CD4-positive, alpha-beta T cell (primary cell): Measurements from ENCODE around the gene AGR3. TPM values are rescaled to one million over a fixed set of nuclear protein-coding genes. Genes with fewer than 3 reads are reported as not detected.

Experiments
- ATAC-seq: fragments of 200-7000 bp; cut with Tn5 transposase; one replicate; pipeline ENCODE4 v1.10.0; 2022; ENCODE audit warnings: mild to moderate bottlenecking; ENCODE audit not compliant: poor library complexity
- CTCF ChIA-PET: fragments of 350-600 bp; sonication (Branson Sonifier 250); formaldehyde crosslinking; loops from one replicate; lab custom pipeline; 2021; ENCODE audit warnings: antibody characterized with exemption, inconsistent platforms; lab: Charles Lee
- POLR2A ChIA-PET: fragments of 350-600 bp; sonication (Branson Sonifier 250); formaldehyde crosslinking; loops from one replicate; lab custom pipeline; 2021; ENCODE audit warnings: antibody characterized with exemption, inconsistent platforms; lab: Charles Lee
- DNase-seq, 14 experiments: peaks; one replicate each; pipeline ENCODE4 v3.0.0-alpha.2; 2013 to 2020; ENCODE audit warnings: mixed read lengths in 2 of 14
- H3K27ac ChIP-seq, 2 donors: one replicate each; pipeline versions ENCODE4 v1.5.1 to v1.7.0; 2013; ENCODE audit warnings: low read length in 2 of 2, low read depth in 1 of 2, mild to moderate bottlenecking in 1 of 2
- H3K27me3 ChIP-seq, 2 experiments: 1 replicate in 1 of 2; 2 replicates in 1 of 2; pipeline versions ENCODE4 v1.6.1 to v1.7.0; 2013; ENCODE audit warnings: low read length in 2 of 2, control low read depth in 1 of 2, mild to moderate bottlenecking in 1 of 2, moderate library complexity in 1 of 2; ENCODE audit not compliant: insufficient read depth in 2 of 2, control insufficient read depth in 1 of 2
- H3K36me3 ChIP-seq: one replicate; pipeline ENCODE4 v1.6.1; 2013; ENCODE audit warnings: low read length, control low read depth; ENCODE audit not compliant: insufficient read depth
- H3K4me1 ChIP-seq: one replicate; pipeline ENCODE4 v1.6.1; 2013; ENCODE audit warnings: low read length, control low read depth; ENCODE audit not compliant: insufficient read depth
- H3K4me3 ChIP-seq: one replicate; pipeline ENCODE4 v1.5.1; 2013; ENCODE audit warnings: mild to moderate bottlenecking, low read length, moderate library complexity
- H3K9me3 ChIP-seq, 2 experiments: 1 replicate in 1 of 2; 2 replicates in 1 of 2; pipeline versions ENCODE4 v1.6.1 to v1.7.0; 2013; ENCODE audit warnings: low read length in 2 of 2, mild to moderate bottlenecking in 2 of 2, control low read depth in 1 of 2, moderate library complexity in 1 of 2; ENCODE audit not compliant: control insufficient read depth in 1 of 2, insufficient read depth in 1 of 2
- H3K27ac Mint-ChIP-seq: one replicate; pipeline ENCODE4 v1.8.0; 2020; ENCODE audit warnings: mixed read lengths
- H3K27me3 Mint-ChIP-seq: one replicate; pipeline ENCODE4 v1.8.0; 2021; ENCODE audit warnings: mixed read lengths
- H3K36me3 Mint-ChIP-seq: one replicate; pipeline ENCODE4 v1.8.0; 2021; ENCODE audit warnings: low read depth, mixed read lengths
- H3K4me1 Mint-ChIP-seq: one replicate; pipeline ENCODE4 v1.8.0; 2021; ENCODE audit warnings: low read depth, mixed read lengths
- H3K4me3 Mint-ChIP-seq: one replicate; pipeline ENCODE4 v1.8.0; 2020; ENCODE audit warnings: mild to moderate bottlenecking, mixed read lengths
- H3K9me3 Mint-ChIP-seq: one replicate; pipeline ENCODE4 v1.8.0; 2020; ENCODE audit warnings: mixed read lengths
- intact Hi-C, 2 experiments: fragments of 100-400 bp; cut with DNase I in 1 of 2; cut with micrococcal nuclease in 1 of 2; formaldehyde crosslinking; loops; one replicate each; pipeline versions ENCODE4 v1.15.1 to v1.9.0; 2023 to 2025; cut with DNase I, micrococcal nuclease
- total RNA-seq, 174 experiments: library from RNA in 2 of 174; stranded (reverse) in 2 of 174; gene quantifications; one replicate each; pipeline ENCODE4 v1.2.3 and lab custom pipeline; 2021 to 2026
- TF ChIP-seq, protein P1 (sequence below): fragments of 200-600 bp; IDR thresholded peaks from one replicate; pipeline ENCODE4 v1.8.0; 2022; ENCODE audit warnings: antibody characterized with exemption, mild to moderate bottlenecking

Gene AGR3
- total RNA-seq, 2 experiments from 2014 or later: not detected

DNA sequence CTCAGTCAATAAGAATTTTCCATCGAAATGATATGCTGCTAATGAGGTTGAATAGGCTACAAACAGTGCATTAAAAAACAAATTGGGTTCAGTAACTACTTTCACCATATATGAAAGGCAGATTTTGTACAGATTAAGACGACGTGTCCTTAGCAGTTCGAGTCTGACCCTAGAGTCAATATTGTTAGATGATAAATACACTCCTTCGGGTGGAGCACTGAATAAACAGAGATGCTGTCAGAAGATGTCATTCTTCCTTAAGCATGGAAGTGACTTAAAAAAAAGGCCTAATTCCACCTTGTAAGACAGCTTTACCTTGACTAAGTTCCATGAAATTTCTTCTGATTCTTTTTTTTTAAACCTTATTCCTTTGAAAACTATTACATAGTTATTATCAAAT is 71.2 kb downstream of the AGR3 start:
- Histone ChIP-seq H3K4me1 (no peaks in the 10 kb centered on the region), H3K4me3 (no peak overlapping the region), H3K9me3 (no peaks in the 10 kb centered on the region), H3K27me3 (peaks cover 0 to 3% of the 10 kb centered on the region in 2 experiments), H3K27ac (no peak overlapping the region), H3K36me3 (no peaks in the 10 kb centered on the region)
- intact Hi-C loops: no loop called here
- ChIA-PET POLR2A (no interaction called here), CTCF (no interaction called here)
- DNase-seq (no peak), ATAC-seq (no peak)
- no peak overlapping the region for H3K27ac Mint-ChIP-seq
- no peaks in the 10 kb centered on the region for H3K9me3 Mint-ChIP-seq
- TF ChIP-seq, protein P1, sequence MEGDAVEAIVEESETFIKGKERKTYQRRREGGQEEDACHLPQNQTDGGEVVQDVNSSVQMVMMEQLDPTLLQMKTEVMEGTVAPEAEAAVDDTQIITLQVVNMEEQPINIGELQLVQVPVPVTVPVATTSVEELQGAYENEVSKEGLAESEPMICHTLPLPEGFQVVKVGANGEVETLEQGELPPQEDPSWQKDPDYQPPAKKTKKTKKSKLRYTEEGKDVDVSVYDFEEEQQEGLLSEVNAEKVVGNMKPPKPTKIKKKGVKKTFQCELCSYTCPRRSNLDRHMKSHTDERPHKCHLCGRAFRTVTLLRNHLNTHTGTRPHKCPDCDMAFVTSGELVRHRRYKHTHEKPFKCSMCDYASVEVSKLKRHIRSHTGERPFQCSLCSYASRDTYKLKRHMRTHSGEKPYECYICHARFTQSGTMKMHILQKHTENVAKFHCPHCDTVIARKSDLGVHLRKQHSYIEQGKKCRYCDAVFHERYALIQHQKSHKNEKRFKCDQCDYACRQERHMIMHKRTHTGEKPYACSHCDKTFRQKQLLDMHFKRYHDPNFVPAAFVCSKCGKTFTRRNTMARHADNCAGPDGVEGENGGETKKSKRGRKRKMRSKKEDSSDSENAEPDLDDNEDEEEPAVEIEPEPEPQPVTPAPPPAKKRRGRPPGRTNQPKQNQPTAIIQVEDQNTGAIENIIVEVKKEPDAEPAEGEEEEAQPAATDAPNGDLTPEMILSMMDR: no peak
- no peaks in the 10 kb centered on the region for H3K36me3 Mint-ChIP-seq
- no peak overlapping the region for H3K4me3 Mint-ChIP-seq
- H3K27me3 Mint-ChIP-seq: peaks cover 4% of the 10 kb centered on the region
- no peaks in the 10 kb centered on the region for H3K4me1 Mint-ChIP-seq

DNA sequence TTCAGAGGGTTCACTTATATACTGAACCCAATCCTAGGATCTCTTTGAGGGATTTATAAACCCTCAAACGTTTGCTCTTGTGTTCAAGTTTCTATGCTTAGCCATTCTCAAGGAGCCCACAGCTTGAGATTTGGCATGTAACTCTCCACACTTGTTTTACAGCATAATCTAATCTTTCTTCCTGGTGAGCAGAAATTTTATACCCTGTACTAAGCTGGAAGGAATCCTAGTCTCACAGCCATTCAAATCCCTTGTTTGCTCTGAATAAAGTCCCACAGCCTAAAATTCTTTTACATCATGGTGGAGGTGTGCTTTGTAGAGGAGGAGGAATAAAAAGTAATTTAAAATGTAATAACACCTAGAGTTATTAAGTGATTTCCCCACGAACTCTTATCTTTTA is 71.7 kb downstream of the AGR3 start:
- no peaks in the 10 kb centered on the region for H3K36me3 ChIP-seq
- H3K27ac ChIP-seq: no peak overlapping the region
- Mint-ChIP-seq H3K36me3 (no peaks in the 10 kb centered on the region), H3K27me3 (peaks cover 4% of the 10 kb centered on the region), H3K4me3 (no peak overlapping the region), H3K4me1 (no peaks in the 10 kb centered on the region), H3K9me3 (no peaks in the 10 kb centered on the region), H3K27ac (no peak overlapping the region)
- DNase-seq (no peak), ATAC-seq (no peak)
- no peaks in the 10 kb centered on the region for H3K4me1 ChIP-seq
- ChIA-PET POLR2A (no interaction called here), CTCF (no interaction called here)
- TF ChIP-seq, protein P1: no peak
- H3K9me3 ChIP-seq: no peaks in the 10 kb centered on the region
- no peak overlapping the region for H3K4me3 ChIP-seq
- H3K27me3 ChIP-seq: peaks cover 0 to 3% of the 10 kb centered on the region in 2 experiments
- intact Hi-C loops: no loop called here

Other genes with a start within 250 kb of the AGR3 start
- gene ANKMY2, start 236.2 kb downstream of the AGR3 start, total RNA-seq: 1 to 10 TPM; 3.3 to 5.1 TPM
- 10 to 100 TPM; 15.1 to 17.2 TPM for gene BZW2, start 235.8 kb downstream of the AGR3 start, total RNA-seq
- gene TSPAN13, start 128.2 kb downstream of the AGR3 start, total RNA-seq: under 1 TPM; 0.16 to 0.25 TPM
- gene AGR2, start 77.0 kb downstream of the AGR3 start, total RNA-seq: not detected